Osteocyte (in vitro differentiated cells): ENCODE data around the gene CEP162. TPM values are rescaled to one million over a fixed set of nuclear protein-coding genes. Genes with fewer than 3 reads are reported as not detected.
A peak's percentile ranks its signal among the peaks of the same experiment; 100 is the strongest.

ENCODE experiments used
- DNase-seq: peaks from one replicate; pipeline ENCODE4 v3.0.0; 2021; ENCODE audit warnings: mixed read lengths; ENCODE audit not compliant: unreplicated experiment; ENCODE audit errors: extremely low spot score
- H3K27ac Mint-ChIP-seq: one replicate; pipeline ENCODE4 v1.8.0; 2021; ENCODE audit warnings: mild to moderate bottlenecking, mixed read lengths; ENCODE audit not compliant: unreplicated experiment
- H3K27me3 Mint-ChIP-seq: one replicate; pipeline ENCODE4 v1.8.0; 2021; ENCODE audit warnings: mixed read lengths; ENCODE audit not compliant: unreplicated experiment
- H3K36me3 Mint-ChIP-seq: one replicate; pipeline ENCODE4 v1.8.0; 2021; ENCODE audit warnings: mixed read lengths; ENCODE audit not compliant: unreplicated experiment
- H3K4me1 Mint-ChIP-seq: one replicate; pipeline ENCODE4 v1.8.0; 2021; ENCODE audit warnings: mixed read lengths; ENCODE audit not compliant: unreplicated experiment
- H3K4me3 Mint-ChIP-seq: one replicate; pipeline ENCODE4 v1.8.0; 2021; ENCODE audit warnings: mild to moderate bottlenecking, moderate library complexity, mixed read lengths; ENCODE audit not compliant: unreplicated experiment
- H3K9me3 Mint-ChIP-seq: one replicate; pipeline ENCODE4 v1.8.0; 2021; ENCODE audit warnings: mixed read lengths; ENCODE audit not compliant: unreplicated experiment
- CTCF ChIP-seq: fragments of 200-600 bp; sonication (generic); IDR thresholded peaks from 2 replicates; pipeline ENCODE4 v1.5.0; 2021; ENCODE audit warnings: antibody characterized with exemption, mild to moderate bottlenecking, moderate library complexity
- total RNA-seq: library from RNA; stranded (reverse); gene quantifications from 2 replicates; pipeline ENCODE4 v1.2.1, GENCODE V29; 2021

CEP162 gene
- total RNA-seq, 1 donor from 2014 or later: 10.1 TPM

GRCh38 chr6:84151669-84152068, 75.8 kb downstream of the CEP162 start:
- Mint-ChIP-seq H3K27ac (peak overlapping the region; percentile 27), H3K4me3 (no peak overlapping the region), H3K36me3 (peaks cover 32% of the 10 kb centered on the region), H3K27me3 (no peaks in the 10 kb centered on the region), H3K9me3 (no peaks in the 10 kb centered on the region), H3K4me1 (peaks cover 10% of the 10 kb centered on the region)
- TF ChIP-seq CTCF: no peak
- no peak for DNase-seq

GRCh38 chr6:84150705-84151104, 76.7 kb downstream of the CEP162 start:
- Mint-ChIP-seq H3K4me3 (no peak overlapping the region), H3K4me1 (peaks cover 10% of the 10 kb centered on the region), H3K9me3 (no peaks in the 10 kb centered on the region), H3K27ac (no peak overlapping the region), H3K27me3 (no peaks in the 10 kb centered on the region), H3K36me3 (peaks cover 31% of the 10 kb centered on the region)
- no peak for DNase-seq
- no peak for TF ChIP-seq CTCF

- no peak overlapping the region for H3K4me3 Mint-ChIP-seq
- no peak overlapping the region for H3K27ac Mint-ChIP-seq
- H3K36me3 Mint-ChIP-seq: peaks cover 22% of the 10 kb centered on the region
- no peaks in the 10 kb centered on the region for H3K27me3 Mint-ChIP-seq
- no peaks in the 10 kb centered on the region for H3K9me3 Mint-ChIP-seq
- TF ChIP-seq CTCF: no peak
- DNase-seq: no peak
- H3K4me1 Mint-ChIP-seq: peaks cover 37% of the 10 kb centered on the region
Measured at GRCh38 chr6:84141521-84141920, 85.9 kb downstream of the CEP162 start.

GRCh38 chr6:84139311-84139710, 88.1 kb downstream of the CEP162 start:
- Mint-ChIP-seq H3K27ac (no peak overlapping the region), H3K36me3 (peaks cover 13% of the 10 kb centered on the region), H3K4me1 (peaks cover 40% of the 10 kb centered on the region), H3K27me3 (no peaks in the 10 kb centered on the region), H3K9me3 (no peaks in the 10 kb centered on the region), H3K4me3 (no peak overlapping the region)
- no peak for DNase-seq
- TF ChIP-seq CTCF: no peak

GRCh38 chr6:84137989-84138575, 89.4 kb downstream of the CEP162 start:
- peaks cover 18% of the 10 kb centered on the region for H3K36me3 Mint-ChIP-seq
- H3K27ac Mint-ChIP-seq: peak overlapping the region; percentile 39
- no peak for TF ChIP-seq CTCF
- H3K27me3 Mint-ChIP-seq: no peaks in the 10 kb centered on the region
- peaks cover 38% of the 10 kb centered on the region for H3K4me1 Mint-ChIP-seq
- no peak for DNase-seq
- H3K4me3 Mint-ChIP-seq: no peak overlapping the region
- H3K9me3 Mint-ChIP-seq: no peaks in the 10 kb centered on the region
